MM.1S (cell line): ENCODE measurements around the gene KLHL1.

Experiments
- DNase-seq: peaks from one replicate; pipeline ENCODE4 v3.0.0-alpha.2; 2015
- H2AFZ ChIP-seq: fragments of 300-600 bp; sonication (generic); 2 replicates; pipeline ENCODE4 v1.6.0; 2016; ENCODE audit warnings: antibody characterized with exemption, low read length
- H3F3A ChIP-seq: fragments of 300-600 bp; sonication (generic); 2 replicates; pipeline ENCODE4 v1.6.1; 2016; ENCODE audit warnings: mild to moderate bottlenecking, antibody characterized with exemption, low read length, moderate library complexity, mixed read lengths; ENCODE audit not compliant: insufficient read depth
- H3K27ac ChIP-seq: fragments of 300-600 bp; sonication (generic); 2 replicates; pipeline ENCODE4 v1.5.1; 2016; ENCODE audit warnings: mild to moderate bottlenecking, low read length
- H3K27me3 ChIP-seq: fragments of 300-600 bp; sonication (generic); replicated peaks from 2 replicates; pipeline ENCODE4 v1.6.0; 2016; ENCODE audit warnings: low read length; ENCODE audit not compliant: insufficient read depth
- H3K36me3 ChIP-seq: fragments of 300-600 bp; sonication (generic); replicated peaks from 2 replicates; pipeline ENCODE4 v1.6.1; 2016; ENCODE audit warnings: mild to moderate bottlenecking, low read length, mixed read lengths; ENCODE audit not compliant: insufficient read depth
- H3K4me1 ChIP-seq: fragments of 300-600 bp; sonication (generic); 2 replicates; pipeline ENCODE4 v1.6.1; 2016; ENCODE audit warnings: low read length, mixed read lengths
- H3K4me2 ChIP-seq: fragments of 300-600 bp; sonication (generic); 2 replicates; pipeline ENCODE4 v1.6.0; 2016; ENCODE audit warnings: low read depth, low read length
- H3K4me3 ChIP-seq: fragments of 300-600 bp; sonication (generic); 2 replicates; pipeline ENCODE4 v1.5.1; 2016; ENCODE audit warnings: low read length, mixed read lengths
- H3K79me2 ChIP-seq: fragments of 300-600 bp; sonication (generic); 2 replicates; pipeline ENCODE4 v1.6.1; 2016; ENCODE audit warnings: mixed run types, low read length, mixed read lengths
- H3K9ac ChIP-seq: fragments of 300-600 bp; sonication (generic); 2 replicates; pipeline ENCODE4 v1.6.1; 2016; ENCODE audit warnings: low read length, mixed read lengths
- H3K9me2 ChIP-seq: fragments of 300-600 bp; sonication (generic); replicated peaks from 2 replicates; pipeline ENCODE4 v1.6.1; 2016; ENCODE audit warnings: mild to moderate bottlenecking, low read length, mixed read lengths; ENCODE audit not compliant: insufficient read depth
- H3K9me3 ChIP-seq: fragments of 300-600 bp; sonication (generic); replicated peaks from 2 replicates; pipeline ENCODE4 v1.6.1; 2016; ENCODE audit warnings: mild to moderate bottlenecking, low read length, mixed read lengths; ENCODE audit not compliant: insufficient read depth
- H4K20me1 ChIP-seq: fragments of 300-600 bp; sonication (generic); 2 replicates; pipeline ENCODE4 v1.6.1; 2016; ENCODE audit warnings: mild to moderate bottlenecking, low read length, moderate library complexity, mixed read lengths; ENCODE audit not compliant: insufficient read depth
- EZH2 ChIP-seq: fragments of 300-600 bp; sonication (generic); optimal IDR thresholded peaks from 2 replicates; pipeline ENCODE3; 2017; ENCODE audit warnings: low read depth, mild to moderate bottlenecking, antibody characterized with exemption, low read length, mixed read lengths
- EZH2phosphoT487 ChIP-seq: fragments of 300-600 bp; sonication (generic); IDR thresholded peaks from 2 replicates; pipeline ENCODE4 v1.6.1; 2018; ENCODE audit warnings: antibody characterized with exemption, low read length
- TF ChIP-seq, protein P1 (sequence below): fragments of 300-600 bp; sonication (generic); IDR thresholded peaks from 2 replicates; pipeline ENCODE4 v1.5.1; 2016; ENCODE audit warnings: antibody characterized with exemption, low read length, mixed read lengths

KLHL1 gene

DNA sequence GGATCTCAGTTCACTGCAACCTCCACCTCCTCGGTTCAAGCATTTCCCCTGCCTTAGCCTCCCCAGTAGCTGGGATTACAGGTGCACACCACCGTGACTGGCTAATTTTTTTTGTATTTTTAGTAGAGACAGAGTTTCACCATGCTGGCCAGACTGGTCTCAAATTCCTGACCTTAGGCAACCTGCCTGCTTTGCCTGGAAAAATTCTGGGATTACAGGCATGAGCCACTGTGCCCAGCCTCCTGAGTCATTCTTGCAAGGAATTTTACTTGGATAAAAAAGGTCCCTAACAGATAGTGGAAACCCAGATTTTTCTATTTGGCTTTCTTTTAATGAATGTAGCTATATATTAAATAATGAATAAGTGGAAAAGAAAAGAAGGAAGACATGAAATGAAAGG lies 450.6 kb downstream of the KLHL1 start:
- no peaks in the 10 kb centered on the region for H3F3A ChIP-seq
- no peaks in the 10 kb centered on the region for H4K20me1 ChIP-seq
- H3K4me2 ChIP-seq: no peak overlapping the region
- no peaks in the 10 kb centered on the region for H3K79me2 ChIP-seq
- no peak overlapping the region for H3K9ac ChIP-seq
- H3K27me3 ChIP-seq: no peaks in the 10 kb centered on the region
- no peak for TF ChIP-seq EZH2
- TF ChIP-seq, protein P1, sequence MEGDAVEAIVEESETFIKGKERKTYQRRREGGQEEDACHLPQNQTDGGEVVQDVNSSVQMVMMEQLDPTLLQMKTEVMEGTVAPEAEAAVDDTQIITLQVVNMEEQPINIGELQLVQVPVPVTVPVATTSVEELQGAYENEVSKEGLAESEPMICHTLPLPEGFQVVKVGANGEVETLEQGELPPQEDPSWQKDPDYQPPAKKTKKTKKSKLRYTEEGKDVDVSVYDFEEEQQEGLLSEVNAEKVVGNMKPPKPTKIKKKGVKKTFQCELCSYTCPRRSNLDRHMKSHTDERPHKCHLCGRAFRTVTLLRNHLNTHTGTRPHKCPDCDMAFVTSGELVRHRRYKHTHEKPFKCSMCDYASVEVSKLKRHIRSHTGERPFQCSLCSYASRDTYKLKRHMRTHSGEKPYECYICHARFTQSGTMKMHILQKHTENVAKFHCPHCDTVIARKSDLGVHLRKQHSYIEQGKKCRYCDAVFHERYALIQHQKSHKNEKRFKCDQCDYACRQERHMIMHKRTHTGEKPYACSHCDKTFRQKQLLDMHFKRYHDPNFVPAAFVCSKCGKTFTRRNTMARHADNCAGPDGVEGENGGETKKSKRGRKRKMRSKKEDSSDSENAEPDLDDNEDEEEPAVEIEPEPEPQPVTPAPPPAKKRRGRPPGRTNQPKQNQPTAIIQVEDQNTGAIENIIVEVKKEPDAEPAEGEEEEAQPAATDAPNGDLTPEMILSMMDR: no peak
- no peak for TF ChIP-seq EZH2phosphoT487
- H3K4me3 ChIP-seq: no peak overlapping the region
- H3K4me1 ChIP-seq: no peaks in the 10 kb centered on the region
- no peaks in the 10 kb centered on the region for H3K9me2 ChIP-seq
- H3K27ac ChIP-seq: no peak overlapping the region
- no peaks in the 10 kb centered on the region for H3K36me3 ChIP-seq
- no peaks in the 10 kb centered on the region for H3K9me3 ChIP-seq
- DNase-seq: no peak
- no peak overlapping the region for H2AFZ ChIP-seq

DNA sequence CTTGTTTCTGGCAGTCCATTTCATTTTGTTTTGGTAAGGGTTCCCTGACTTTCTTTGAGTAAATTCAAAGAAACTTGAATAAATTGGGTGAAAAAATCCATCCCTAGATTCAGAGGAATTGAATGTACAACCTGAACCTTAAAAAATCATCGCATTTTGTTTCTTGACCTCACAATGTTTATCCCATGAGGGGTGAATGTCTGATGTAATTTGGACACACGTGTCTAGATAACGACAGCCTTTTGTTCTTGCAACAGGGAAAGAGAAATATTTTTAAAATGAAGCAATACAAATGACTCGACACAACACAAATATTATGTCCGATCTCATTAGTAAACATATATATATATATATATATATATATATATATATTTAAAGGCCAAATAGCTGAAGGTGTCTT lies 453.9 kb downstream of the KLHL1 start:
- Histone ChIP-seq H3K4me1 (no peaks in the 10 kb centered on the region), H3F3A (no peaks in the 10 kb centered on the region), H3K36me3 (no peaks in the 10 kb centered on the region), H3K27me3 (no peaks in the 10 kb centered on the region), H3K27ac (no peak overlapping the region), H3K79me2 (no peaks in the 10 kb centered on the region), H2AFZ (no peak overlapping the region), H3K9me2 (no peaks in the 10 kb centered on the region), H3K4me3 (no peak overlapping the region), H3K9ac (no peak overlapping the region), H3K9me3 (no peaks in the 10 kb centered on the region), H4K20me1 (no peaks in the 10 kb centered on the region), H3K4me2 (no peak overlapping the region)
- no peak for DNase-seq
- TF ChIP-seq EZH2phosphoT487: no peak
- TF ChIP-seq EZH2: no peak
- TF ChIP-seq, protein P1: no peak
